ENCODE results near the gene RAPGEF3.

RAPGEF3 gene

GRCh38 chr12:47722941-47723631 lies 35.6 kb downstream of the RAPGEF3 start:
- DNase-seq (ENCODE audit: low read depth in 2 of 2) = no peak

DNA sequence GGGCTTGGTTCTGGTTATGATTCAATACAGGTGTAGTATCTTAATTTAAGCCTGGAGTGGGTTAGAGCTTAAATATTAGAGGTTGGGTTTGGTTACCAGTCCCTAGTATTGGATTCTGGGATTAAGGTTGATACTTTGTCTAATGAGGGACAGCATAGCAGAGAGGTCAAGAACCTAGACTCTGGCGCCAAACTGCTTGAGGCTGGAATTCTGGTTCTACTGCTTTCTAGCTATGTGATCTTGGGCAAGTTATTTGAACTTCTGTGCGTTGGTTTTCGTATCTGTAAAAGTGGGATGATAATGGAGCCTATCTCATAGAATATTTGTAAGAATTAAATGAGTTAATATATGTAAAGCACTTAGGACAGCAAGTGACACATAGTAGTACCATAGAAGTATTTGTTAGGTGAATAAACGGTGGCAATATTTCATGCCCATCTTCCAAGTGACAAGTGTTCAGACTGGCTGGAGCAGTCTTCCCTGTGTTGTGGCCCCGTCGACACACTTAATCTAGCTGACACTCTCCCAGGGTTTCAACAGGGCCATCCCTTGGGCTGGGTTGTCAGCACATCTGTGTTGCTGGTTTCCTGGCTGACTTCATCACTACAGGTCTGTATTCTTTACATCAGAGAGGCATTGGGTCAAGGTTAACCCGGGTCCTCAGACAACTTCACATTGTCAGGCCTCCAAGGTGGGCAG lies 36.4 kb downstream of the RAPGEF3 start:
- DNase-seq (ENCODE audit: low read depth in 2 of 2) = no peak

DNA sequence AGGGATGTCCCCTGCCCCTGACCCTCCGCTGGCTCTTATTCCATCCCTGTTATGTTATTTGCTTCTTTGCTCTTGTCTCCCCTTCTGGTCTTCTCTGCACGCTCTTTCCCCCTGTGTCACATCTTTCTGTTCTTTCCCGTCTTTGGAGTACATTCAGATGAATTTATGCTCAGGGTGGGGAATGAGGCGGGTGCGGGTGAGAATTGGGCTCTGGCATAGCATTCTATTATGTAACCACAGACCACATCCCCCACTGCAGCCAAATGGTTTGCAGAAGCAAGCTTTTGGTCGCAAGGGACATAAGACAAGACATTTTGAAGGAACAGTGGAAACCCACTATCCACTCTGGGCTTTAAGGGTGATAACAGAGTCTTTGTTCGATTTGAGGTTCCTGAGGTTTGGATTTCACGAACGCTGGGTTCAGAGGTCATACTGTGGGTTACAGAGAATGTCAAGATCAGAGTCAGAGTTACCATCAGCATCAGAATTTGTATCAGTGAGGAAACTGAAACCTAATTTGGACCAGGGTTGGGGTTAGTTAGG lies 37.2 kb downstream of the RAPGEF3 start:
- no peak for DNase-seq (ENCODE audit: low read depth in 2 of 2)

- no peak for DNase-seq (ENCODE audit: low read depth in 2 of 2)
Observed at GRCh38 chr12:47718531-47718930, 40.1 kb downstream of the RAPGEF3 start.

GRCh38 chr12:47717443-47718193 lies 41.1 kb downstream of the RAPGEF3 start:
- DNase-seq (ENCODE audit: low read depth in 2 of 2) = peak; percentile 36 to 43

DNA sequence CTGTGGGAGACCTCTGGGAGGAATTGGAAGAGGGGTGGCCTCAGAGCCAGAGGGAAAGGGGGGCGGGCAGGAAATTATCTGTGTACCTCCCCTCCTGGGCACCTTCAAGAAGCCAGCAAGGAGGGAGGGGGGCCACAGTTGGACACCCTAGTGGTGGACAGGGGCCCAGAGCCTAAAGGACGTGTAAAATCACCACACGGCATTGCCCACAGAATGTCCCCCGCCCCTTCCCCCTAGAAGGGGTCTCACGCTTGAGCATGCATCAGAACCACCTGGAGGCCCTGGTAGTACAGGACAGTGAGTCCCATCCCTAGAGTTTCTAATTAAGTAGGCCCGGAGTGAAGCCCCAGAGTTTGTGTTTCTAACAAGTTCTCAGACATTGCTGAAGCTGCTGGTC lies 41.6 kb downstream of the RAPGEF3 start:
- no peak for DNase-seq (ENCODE audit: low read depth in 2 of 2)

DNA sequence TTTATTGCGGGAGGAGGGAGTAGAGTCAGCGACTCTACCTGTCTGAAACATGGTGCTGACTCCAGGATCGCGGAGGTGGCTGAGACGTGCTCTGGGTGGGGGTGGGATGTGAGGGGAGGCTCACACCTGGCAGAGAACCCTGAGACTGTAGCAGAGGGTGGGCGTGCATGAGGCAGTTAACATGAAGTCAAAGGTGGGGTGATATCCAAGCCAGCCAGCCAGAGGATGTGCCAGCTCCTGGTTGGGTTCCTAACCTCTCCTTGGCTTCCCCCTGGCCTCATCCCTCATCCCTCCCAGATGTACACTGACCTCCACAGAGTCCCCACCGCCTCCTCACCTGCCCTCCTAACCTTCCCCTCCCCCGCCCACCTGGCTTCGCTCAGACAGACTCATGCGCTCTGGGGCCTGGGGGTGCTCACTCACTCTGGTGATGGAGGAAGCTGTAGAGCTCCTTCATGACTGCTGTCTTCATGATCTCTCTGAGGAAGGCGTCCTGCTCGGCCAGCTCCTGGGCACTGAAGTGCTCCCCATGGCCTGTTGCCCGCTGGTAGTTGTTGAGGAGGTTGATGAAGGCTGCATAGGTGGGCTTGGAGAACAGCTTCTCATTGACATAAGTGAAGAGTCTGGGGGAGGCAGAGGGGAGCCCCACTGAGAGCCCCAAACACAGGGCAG lies 42.7 kb downstream of the RAPGEF3 start:
- DNase-seq (ENCODE audit: low read depth in 2 of 2) = no peak

GRCh38 chr12:47715393-47715876 lies 43.2 kb downstream of the RAPGEF3 start:
- DNase-seq (ENCODE audit: low read depth in 2 of 2) = peak; percentile 62 to 72

GRCh38 chr12:47714826-47715386 lies 43.8 kb downstream of the RAPGEF3 start:
- DNase-seq (ENCODE audit: low read depth in 2 of 2) = no peak

DNA sequence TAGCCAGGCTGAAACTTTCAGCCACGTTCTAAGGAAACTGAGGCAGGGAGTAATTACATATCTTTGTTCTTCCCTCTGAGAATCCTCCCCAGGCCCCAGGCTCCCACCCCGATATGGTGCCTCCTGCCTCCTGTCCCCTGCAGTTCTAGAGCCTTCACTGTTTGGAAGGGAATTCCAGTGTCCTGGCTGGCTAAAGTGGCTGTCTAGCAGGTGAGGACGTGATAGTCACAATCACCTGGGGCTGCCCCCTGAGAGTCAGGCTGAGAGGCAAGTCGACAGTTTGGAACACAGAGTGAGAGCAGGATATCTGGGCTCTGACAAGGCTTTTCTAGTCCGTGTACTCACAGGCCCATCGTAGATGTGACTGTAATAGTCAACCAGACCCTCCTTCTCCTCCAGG lies 46.5 kb downstream of the RAPGEF3 start:
- DNase-seq (ENCODE audit: low read depth in 2 of 2) = no peak

GRCh38 chr12:47711448-47711847 lies 47.2 kb downstream of the RAPGEF3 start:
- no peak for DNase-seq (ENCODE audit: low read depth in 2 of 2)

- no peak for DNase-seq (ENCODE audit: low read depth in 2 of 2)
Observed at GRCh38 chr12:47710278-47710677, 48.4 kb downstream of the RAPGEF3 start.

DNA sequence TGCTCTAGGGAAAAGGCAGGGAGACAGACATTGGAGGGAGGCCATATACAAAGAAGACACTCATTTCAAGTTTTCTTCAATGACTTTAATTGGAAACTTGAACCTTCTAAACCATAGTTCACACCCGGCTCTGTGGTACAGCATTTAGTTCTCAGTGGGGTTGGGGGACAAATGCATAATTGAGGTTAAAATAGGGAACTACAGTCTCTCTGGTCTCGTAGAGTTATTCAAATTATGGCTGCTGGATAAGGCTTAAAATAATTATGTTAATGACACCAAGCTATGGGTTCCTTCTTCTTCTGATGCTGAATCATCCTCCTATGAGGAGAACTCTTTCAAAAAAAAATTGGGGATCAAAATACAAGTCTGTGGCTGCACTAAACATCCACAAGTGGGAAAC lies 49.0 kb downstream of the RAPGEF3 start:
- DNase-seq (ENCODE audit: low read depth in 2 of 2) = no peak

DNA sequence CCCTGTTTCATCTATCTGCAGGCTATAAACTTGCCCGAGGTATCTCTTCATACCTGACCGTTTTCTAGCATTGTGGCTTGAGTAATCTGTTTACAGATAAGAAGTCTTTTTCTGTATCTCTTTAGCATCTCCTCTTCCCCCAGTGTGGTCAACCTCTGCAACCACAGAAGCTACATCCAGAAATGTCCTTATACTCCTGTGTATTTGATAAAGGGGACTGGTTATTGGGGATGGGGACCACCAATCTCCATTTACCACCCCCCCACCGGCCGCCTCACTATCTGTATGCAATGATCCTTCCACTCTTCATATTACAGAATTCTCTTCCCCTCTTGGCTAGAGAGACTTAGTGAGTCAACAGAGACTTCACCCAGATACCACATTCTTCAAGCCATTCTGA lies 49.4 kb downstream of the RAPGEF3 start:
- DNase-seq (ENCODE audit: low read depth in 2 of 2) = no peak

GRCh38 chr12:47707905-47708543 lies 50.7 kb downstream of the RAPGEF3 start:
- no peak for DNase-seq (ENCODE audit: low read depth in 2 of 2)

DNA sequence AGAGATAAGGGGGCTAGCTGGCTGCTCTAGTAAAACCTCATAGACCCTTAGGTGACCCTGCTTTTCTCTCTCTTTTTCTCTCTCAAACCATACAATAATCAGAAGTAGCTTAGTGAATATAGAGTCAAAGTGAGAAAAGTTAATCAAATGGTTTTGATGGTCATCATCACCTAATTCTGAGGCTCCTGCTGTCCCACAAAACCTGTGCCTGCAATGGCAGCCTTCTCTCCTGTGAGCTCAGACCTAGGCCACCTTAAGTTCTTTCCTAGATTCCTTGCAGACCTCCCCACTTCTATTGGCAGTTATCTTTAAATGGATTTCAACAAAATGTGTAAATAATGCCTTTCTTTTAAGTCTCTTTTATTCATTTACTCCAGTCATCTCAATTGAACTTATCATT lies 51.3 kb downstream of the RAPGEF3 start:
- DNase-seq (ENCODE audit: low read depth in 2 of 2) = no peak

GRCh38 chr12:47705566-47706425 lies 52.9 kb downstream of the RAPGEF3 start, which contains the start of gene RPAP3:
Gene RPAP3, minus strand, starts transcription at chr12:47706030. Its CDS starts 3,190 bp downstream, at chr12:47702840.
- DNase-seq (ENCODE audit: low read depth in 2 of 2) = peak; percentile 96 to 99

DNA sequence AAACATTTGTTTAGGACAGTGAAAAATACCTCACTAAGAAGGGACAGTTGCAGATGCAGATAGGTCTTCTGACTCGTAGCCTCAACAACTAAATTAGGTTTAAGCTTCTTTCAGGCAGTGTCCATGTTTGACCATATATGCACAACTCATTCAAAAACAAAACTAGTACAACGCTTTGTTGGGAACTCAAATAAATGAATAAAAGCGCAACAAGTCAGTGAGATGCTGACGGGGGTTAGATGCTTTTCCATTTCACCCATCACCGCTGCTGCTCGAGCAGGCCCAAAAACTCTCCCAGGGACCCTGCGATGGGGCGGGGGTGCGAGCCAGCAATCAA lies 53.5 kb downstream of the RAPGEF3 start:
- DNase-seq (ENCODE audit: low read depth in 2 of 2) = no peak

GRCh38 chr12:47704719-47705118 lies 54.0 kb downstream of the RAPGEF3 start:
- no peak for DNase-seq (ENCODE audit: low read depth in 2 of 2)

DNA sequence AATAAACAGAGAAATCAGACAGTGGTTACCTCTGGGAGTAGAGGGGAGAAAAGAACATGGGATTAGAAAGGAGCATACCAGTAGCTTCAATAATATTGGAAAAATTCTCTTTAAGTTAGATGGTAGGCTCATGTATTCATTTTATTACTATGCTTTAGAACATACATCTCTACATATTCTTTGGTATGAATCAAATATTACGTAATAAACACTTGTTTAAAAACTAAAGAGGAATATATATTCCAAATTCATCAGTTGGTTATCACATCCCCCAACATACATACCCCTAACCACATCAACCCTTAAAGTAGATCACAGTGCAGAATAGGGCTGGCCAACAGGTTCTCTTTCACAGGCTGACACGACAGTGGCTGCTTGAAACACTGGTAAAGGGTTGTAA lies 58.4 kb downstream of the RAPGEF3 start:
- DNase-seq (ENCODE audit: low read depth in 2 of 2) = no peak

Data from stimulated activated CD4-positive, alpha-beta T cell treated with anti-CD3 and anti-CD28 coated beads, Interleukin-15, amount 100 ng/mL, for 48 hours (primary cell).